GM06990 (cell line): Measurements from ENCODE around the gene PER3.

Source experiments
- DNase-seq: peaks from one replicate; pipeline ENCODE4 v3.0.0-alpha.2; 2011; ENCODE audit not compliant: insufficient read length; ENCODE audit errors: extremely low read depth
- H3K27me3 ChIP-seq: replicated peaks from 2 replicates; pipeline ENCODE4 v1.6.0; 2011; ENCODE audit warnings: low read length; ENCODE audit not compliant: control insufficient read depth, insufficient read depth
- H3K36me3 ChIP-seq: 2 replicates; pipeline ENCODE4 v1.5.1; 2011; ENCODE audit warnings: low read length; ENCODE audit not compliant: control insufficient read depth, insufficient read depth
- H3K4me3 ChIP-seq: replicated peaks from 2 replicates; pipeline ENCODE4 v1.5.1; 2011; ENCODE audit warnings: low read depth, mild to moderate bottlenecking, control low read depth, low read length
- TF ChIP-seq, protein P1 (sequence below): IDR thresholded peaks from 2 replicates; pipeline ENCODE4 v1.5.1; 2011; ENCODE audit warnings: low read length, control low read depth, mild to moderate bottlenecking, inconsistent platforms; ENCODE audit not compliant: insufficient read depth, poor library complexity, severe bottlenecking

PER3 gene

DNA sequence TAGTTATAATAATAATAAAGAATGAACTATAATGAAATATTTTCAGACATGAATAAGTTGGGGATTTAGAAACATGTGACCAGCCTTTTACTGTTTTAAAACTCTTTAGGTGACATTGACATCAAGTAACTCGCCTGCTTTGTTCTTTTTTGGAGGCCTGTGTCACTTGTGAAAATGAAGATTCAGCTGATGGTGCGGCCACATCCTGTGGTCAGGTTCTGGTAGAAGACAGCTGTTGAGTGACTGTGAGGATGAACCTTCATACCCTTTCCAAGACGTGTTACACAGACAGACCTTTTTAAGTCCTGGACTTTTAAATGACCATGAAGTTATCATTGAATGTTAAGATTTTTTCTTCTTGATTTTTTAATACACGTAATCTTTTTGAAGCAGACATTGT is 58.4 kb downstream of the PER3 start:
- Histone ChIP-seq H3K36me3 (no peaks in the 10 kb centered on the region), H3K4me3 (no peak overlapping the region), H3K27me3 (no peaks in the 10 kb centered on the region)
- DNase-seq = peak; percentile 13
- TF ChIP-seq, protein P1, sequence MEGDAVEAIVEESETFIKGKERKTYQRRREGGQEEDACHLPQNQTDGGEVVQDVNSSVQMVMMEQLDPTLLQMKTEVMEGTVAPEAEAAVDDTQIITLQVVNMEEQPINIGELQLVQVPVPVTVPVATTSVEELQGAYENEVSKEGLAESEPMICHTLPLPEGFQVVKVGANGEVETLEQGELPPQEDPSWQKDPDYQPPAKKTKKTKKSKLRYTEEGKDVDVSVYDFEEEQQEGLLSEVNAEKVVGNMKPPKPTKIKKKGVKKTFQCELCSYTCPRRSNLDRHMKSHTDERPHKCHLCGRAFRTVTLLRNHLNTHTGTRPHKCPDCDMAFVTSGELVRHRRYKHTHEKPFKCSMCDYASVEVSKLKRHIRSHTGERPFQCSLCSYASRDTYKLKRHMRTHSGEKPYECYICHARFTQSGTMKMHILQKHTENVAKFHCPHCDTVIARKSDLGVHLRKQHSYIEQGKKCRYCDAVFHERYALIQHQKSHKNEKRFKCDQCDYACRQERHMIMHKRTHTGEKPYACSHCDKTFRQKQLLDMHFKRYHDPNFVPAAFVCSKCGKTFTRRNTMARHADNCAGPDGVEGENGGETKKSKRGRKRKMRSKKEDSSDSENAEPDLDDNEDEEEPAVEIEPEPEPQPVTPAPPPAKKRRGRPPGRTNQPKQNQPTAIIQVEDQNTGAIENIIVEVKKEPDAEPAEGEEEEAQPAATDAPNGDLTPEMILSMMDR = no peak

DNA sequence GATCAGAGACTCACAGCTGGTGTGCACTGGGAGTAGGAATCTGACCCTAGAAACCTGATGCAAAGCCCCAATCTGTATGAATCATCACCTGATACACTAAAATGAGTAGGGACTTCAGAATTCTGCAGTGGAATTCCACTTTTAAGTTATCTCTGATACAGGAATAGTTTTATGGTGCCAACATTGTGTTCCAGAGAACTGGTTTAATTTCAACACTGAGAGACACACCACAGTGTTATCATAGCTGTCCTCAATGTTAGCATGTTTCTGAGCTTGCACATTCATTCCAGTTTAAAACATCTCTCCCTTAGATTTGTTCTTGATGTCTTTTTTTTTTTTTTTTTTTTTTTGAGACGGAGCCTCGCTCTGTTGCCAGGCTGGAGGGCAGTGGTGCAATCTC is 61.7 kb downstream of the PER3 start:
- TF ChIP-seq, protein P1 = no peak
- H3K27me3 ChIP-seq = no peaks in the 10 kb centered on the region
- DNase-seq = no peak
- H3K4me3 ChIP-seq = no peak overlapping the region
- no peaks in the 10 kb centered on the region for H3K36me3 ChIP-seq

DNA sequence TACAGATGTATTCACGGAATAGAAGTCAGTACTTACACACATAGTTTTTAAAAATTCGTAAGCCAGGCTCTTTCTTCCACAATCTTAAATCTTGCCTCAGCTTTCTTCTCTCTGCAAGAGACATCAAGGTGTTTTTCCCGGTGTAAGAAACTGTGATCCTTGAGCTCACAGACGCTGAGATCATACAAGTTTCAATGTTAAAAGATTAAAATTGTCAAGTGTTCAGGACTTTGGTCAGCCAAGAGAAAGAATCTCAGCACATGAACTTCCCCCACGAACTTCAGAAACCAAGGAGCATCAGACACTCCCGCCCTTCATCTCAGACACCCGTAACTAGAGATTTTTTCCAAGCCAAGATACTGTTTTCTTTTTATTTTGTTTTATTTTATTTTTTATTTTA is 62.6 kb downstream of the PER3 start:
- Histone ChIP-seq H3K4me3 (no peak overlapping the region), H3K27me3 (no peaks in the 10 kb centered on the region), H3K36me3 (no peaks in the 10 kb centered on the region)
- TF ChIP-seq, protein P1 = no peak
- no peak for DNase-seq

DNA sequence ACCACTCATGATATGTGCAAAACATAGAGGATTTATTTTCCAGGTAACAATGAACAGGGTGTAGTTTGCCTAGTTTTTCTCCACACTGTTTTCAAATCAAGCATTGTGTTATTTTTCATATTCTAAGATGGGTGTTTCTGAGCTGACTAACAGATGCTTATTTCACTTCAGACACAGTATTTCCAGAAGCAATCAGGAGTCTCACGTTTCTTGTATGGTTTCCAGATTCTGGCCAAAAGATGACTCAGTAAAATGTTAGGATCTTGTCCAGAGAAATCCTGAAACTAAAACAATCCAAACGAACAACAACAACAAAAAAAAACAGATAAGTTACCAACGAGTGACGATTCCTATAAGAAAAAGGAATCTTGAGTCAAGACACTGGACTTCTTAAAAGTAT is 63.5 kb downstream of the PER3 start:
- Histone ChIP-seq H3K36me3 (no peaks in the 10 kb centered on the region), H3K4me3 (no peak overlapping the region), H3K27me3 (no peaks in the 10 kb centered on the region)
- TF ChIP-seq, protein P1 = no peak
- DNase-seq = no peak

DNA sequence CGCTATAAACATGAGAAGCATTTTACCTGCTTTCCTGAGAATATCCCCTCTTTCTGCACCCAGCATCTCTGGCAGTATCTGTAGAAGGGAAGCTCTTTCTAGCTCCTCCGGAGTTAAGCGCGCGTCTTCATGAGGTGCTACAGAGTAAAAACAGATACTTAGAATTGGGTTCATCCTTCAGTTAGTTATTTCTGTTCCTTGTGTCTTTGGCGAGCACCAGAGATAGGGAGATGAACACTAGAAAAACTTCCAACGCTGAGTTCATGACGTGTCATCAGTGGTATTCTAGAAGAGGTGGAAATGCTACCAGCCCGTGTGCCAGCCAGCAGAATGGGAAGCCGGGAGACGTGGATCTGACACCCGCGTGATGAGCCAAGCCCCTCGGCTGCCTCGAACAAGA is 66.7 kb downstream of the PER3 start:
- no peaks in the 10 kb centered on the region for H3K27me3 ChIP-seq
- DNase-seq = no peak
- TF ChIP-seq, protein P1 = no peak
- H3K36me3 ChIP-seq = no peaks in the 10 kb centered on the region
- no peak overlapping the region for H3K4me3 ChIP-seq

DNA sequence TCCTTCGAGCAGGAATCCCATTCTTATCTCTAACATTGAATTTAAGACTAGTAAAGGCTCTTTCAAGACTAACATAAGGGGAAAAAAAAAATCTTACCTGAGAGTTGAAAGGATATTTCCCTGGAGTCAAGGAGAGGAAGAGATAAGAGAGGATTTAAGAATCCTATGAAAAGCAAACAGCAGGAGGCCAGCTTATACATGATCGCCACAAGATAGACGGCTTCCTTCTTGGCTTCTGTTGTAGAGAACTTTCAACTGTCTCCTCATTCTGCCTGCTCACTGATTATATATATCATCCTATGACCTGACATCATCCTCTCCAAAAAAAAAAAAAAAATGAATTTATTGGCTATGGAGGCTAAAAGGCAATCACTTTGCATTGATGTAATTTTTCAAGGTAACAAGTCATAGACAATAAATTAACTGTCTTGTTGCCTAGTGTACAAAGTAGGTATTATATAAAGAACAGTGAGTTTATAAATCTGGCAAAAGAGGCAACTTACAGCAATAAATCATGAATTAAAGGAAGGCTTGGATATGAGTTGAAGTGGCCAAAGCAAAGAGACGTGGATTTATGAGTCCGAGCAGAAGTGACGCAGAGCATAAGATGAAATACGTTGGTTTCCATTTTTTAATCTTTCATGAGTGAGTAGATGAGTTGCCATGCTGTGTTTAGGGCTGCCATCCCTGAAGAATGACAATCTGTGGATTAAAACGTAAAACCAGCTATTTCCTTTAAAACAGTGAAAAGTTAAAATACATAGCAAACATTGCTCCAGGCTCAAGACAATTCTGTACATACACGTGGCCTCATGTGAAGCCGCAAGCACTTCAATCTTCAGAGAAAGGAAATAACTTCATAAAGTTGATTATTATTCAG is 69.0 kb downstream of the PER3 start, which contains the start of gene UTS2:
Gene UTS2 (minus strand): TSS at position 262 of the 880 bp plus-strand sequence. CDS start 62 bp downstream, at position 200.
- DNase-seq = no peak
- TF ChIP-seq, protein P1 = no peak

More for the DNA sequence above, 69.0 kb downstream of the PER3 start, which contains the start of gene UTS2:
- Histone ChIP-seq H3K27me3 (no peaks in the 10 kb centered on the region), H3K4me3 (no peak within 1 kb of the TSS), H3K36me3 (no peaks in the 10 kb centered on the region)
